HepG2 (cell line): Measurements from ENCODE around the gene PDGFA. TPM values are rescaled to one million over a fixed set of nuclear protein-coding genes. Genes with fewer than 3 reads are reported as not detected.

ENCODE experiments used
- AGO2 ChIP-seq: fragments of 200-400 bp; formaldehyde crosslinking; optimal IDR thresholded peaks from 2 replicates; pipeline ENCODE3; 2017; ENCODE audit warnings: mild to moderate bottlenecking, low read depth, low read length, moderate library complexity
- ELF4 ChIP-seq: sonication (generic); formaldehyde crosslinking; IDR thresholded peaks from 2 replicates; pipeline ENCODE4 v1.5.0; 2020; ENCODE audit warnings: missing genetic modification reagents, mild to moderate bottlenecking, moderate library complexity, borderline replicate concordance
- GFI1 ChIP-seq: sonication (generic); formaldehyde crosslinking; IDR thresholded peaks from 2 replicates; pipeline ENCODE4 v1.5.0; 2020; ENCODE audit warnings: missing genetic modification reagents, mild to moderate bottlenecking, borderline replicate concordance
- HOXA5 ChIP-seq: sonication (generic); formaldehyde crosslinking; IDR thresholded peaks from 2 replicates; pipeline ENCODE4 v1.4.0; 2020; ENCODE audit warnings: missing genetic modification reagents
- KDM2A ChIP-seq: sonication (generic); formaldehyde crosslinking; IDR thresholded peaks from 2 replicates; pipeline ENCODE4 v1.4.0; 2020; ENCODE audit warnings: low read depth, missing genetic modification reagents, borderline replicate concordance
- MLLT10 ChIP-seq: sonication (generic); formaldehyde crosslinking; IDR thresholded peaks from 2 replicates; pipeline ENCODE4 v1.4.0; 2020; ENCODE audit warnings: missing genetic modification reagents
- NCOA5 ChIP-seq: sonication (generic); formaldehyde crosslinking; IDR thresholded peaks from 2 replicates; pipeline ENCODE4 v1.4.0; 2020; ENCODE audit warnings: missing genetic modification reagents
- NFIB ChIP-seq: sonication (generic); formaldehyde crosslinking; IDR thresholded peaks from 2 replicates; pipeline ENCODE4 v1.9.0; 2021; ENCODE audit warnings: missing genetic modification reagents, mild to moderate bottlenecking, borderline replicate concordance
- PHF8 ChIP-seq: sonication (generic); formaldehyde crosslinking; IDR thresholded peaks from 2 replicates; pipeline ENCODE4 v1.5.0; 2020; ENCODE audit warnings: missing genetic modification reagents
- SPEN ChIP-seq: sonication (generic); formaldehyde crosslinking; IDR thresholded peaks from 2 replicates; pipeline ENCODE4 v1.5.1; 2020; ENCODE audit warnings: low read depth, mild to moderate bottlenecking, missing genetic modification reagents
- TEAD2 ChIP-seq: sonication (generic); formaldehyde crosslinking; IDR thresholded peaks from 2 replicates; pipeline ENCODE4 v1.9.0; 2021; ENCODE audit warnings: missing genetic modification reagents
- ZC3H13 ChIP-seq: sonication (generic); formaldehyde crosslinking; IDR thresholded peaks from 2 replicates; pipeline ENCODE4 v1.8.1; 2023; ENCODE audit warnings: mild to moderate bottlenecking, missing genetic modification reagents, moderate library complexity
- ZEB1 ChIP-seq: IDR thresholded peaks from 2 replicates; pipeline ENCODE4 v1.6.1; 2012; ENCODE audit warnings: mild to moderate bottlenecking, low read depth, inconsistent platforms; ENCODE audit not compliant: insufficient replicate concordance
- ZNF225 ChIP-seq: sonication (generic); formaldehyde crosslinking; IDR thresholded peaks from 2 replicates; pipeline ENCODE4 v1.4.0; 2020; ENCODE audit warnings: mild to moderate bottlenecking, missing genetic modification reagents
- ZNF776 ChIP-seq: sonication (generic); formaldehyde crosslinking; IDR thresholded peaks from 2 replicates; pipeline ENCODE4 v1.4.0; 2020; ENCODE audit warnings: mild to moderate bottlenecking, missing genetic modification reagents
- polyA plus RNA-seq, 8 experiments: library from polyadenylated mRNA; depleted of rRNA in 3 of 8; stranded (reverse) in 7 of 8; unstranded in 1 of 8; fragments of >200 nt; fragmentation: Illumina TruSeq in 4 of 8; extraction: Trizol in 4 of 8; gene quantifications; 2 replicates each; pipeline versions ENCODE4 v1.2.1 to v1.2.3, GENCODE V29; 2011 to 2016; ENCODE audit warnings: low read depth in 4 of 8, missing spikeins in 1 of 8, mixed read lengths in 1 of 8; ENCODE audit not compliant: insufficient read depth in 1 of 8
- total RNA-seq, 5 experiments: library from RNA; depleted of rRNA; stranded (reverse); fragments of >200 nt; fragmentation: Illumina TruSeq; extraction: Trizol; gene quantifications; 2 replicates each; pipeline ENCODE4 v1.2.3, GENCODE V29; 2016; ENCODE audit warnings: low read depth in 1 of 5
- TF ChIP-seq, protein P1 (sequence below): sonication (generic); formaldehyde crosslinking; IDR thresholded peaks from 2 replicates; pipeline ENCODE4 v1.8.0; 2022; ENCODE audit warnings: low read depth, missing genetic modification reagents
- TF ChIP-seq, protein P2 (sequence below): IDR thresholded peaks from 2 replicates; pipeline ENCODE4 v1.6.1; 2012; ENCODE audit warnings: low read length, improper control_type of control experiment
- TF ChIP-seq, protein P3 (sequence below): IDR thresholded peaks from 2 replicates; pipeline ENCODE4 v1.6.1; 2018; ENCODE audit warnings: missing genetic modification reagents
- TF ChIP-seq, protein P4 (sequence below): sonication (generic); formaldehyde crosslinking; IDR thresholded peaks from 2 replicates; pipeline ENCODE4 v1.5.0; 2020; ENCODE audit warnings: missing genetic modification reagents

Gene PDGFA
- total and polyA plus RNA-seq, 2 of the 13 experiments (the other 11 are each of a cell fraction or from before 2014, with no cell fraction given): 1.5 to 3.4 TPM

DNA sequence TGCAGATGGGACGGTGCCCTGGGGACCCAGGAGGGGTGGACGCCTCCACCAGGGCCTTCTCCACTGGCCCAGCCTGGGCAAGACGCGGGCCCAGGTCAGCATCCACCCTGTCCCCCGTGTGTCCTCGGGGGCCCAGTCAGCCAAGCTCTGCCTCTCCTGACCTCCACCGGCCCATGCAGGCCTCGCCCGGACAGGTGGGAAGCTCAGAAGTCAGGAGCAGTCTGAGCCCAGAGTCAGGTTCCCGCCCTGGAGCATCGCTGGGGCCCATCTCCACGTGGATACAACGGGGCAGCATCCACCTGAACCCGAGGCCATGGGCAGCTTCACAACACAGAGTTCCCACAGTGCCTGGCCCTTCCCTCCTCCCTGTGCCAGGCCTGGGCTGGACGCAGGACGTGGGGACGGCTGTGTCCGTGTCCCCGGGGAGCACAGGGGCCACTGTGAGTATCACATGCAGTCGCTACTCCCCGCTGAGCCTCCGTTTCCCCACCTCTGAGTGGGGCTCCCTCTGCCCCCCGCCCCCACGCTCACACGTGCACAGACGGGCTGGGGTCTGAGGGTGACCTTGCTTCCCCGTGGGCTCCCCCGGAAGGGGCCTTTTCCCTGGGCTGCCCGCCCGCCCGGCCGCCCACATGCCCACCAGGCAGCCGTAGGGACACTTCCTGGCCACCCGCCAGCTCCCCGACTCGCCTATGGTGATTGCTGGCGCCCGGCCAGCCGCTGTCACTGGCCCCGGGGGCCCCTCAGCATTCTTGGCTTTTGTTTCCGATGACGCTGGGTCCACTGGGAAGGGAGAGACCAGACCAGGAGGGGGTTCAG is 64.3 kb downstream of the PDGFA start (continued):
- TF ChIP-seq TEAD2 (CRISPR knock-in tag) (no peak), SPEN (0 out of 2 replicates have a peak, but pooled peaks have one; percentile 30), PHF8 (CRISPR knock-in tag) (no peak), AGO2 (no peak), ZEB1 (no peak), NCOA5 (CRISPR knock-in tag) (no peak), KDM2A (CRISPR knock-in tag) (peak; percentile 62; the same call in 1 of the 2 replicates), MLLT10 (CRISPR knock-in tag) (no peak), HOXA5 (CRISPR knock-in tag) (no peak), ZNF776 (CRISPR knock-in tag) (no peak), ZNF225 (no peak), NFIB (CRISPR knock-in tag) (no peak), ZC3H13 (CRISPR knock-in tag) (no peak), GFI1 (CRISPR knock-in tag) (no peak), ELF4 (no peak)
- TF ChIP-seq, protein P1, sequence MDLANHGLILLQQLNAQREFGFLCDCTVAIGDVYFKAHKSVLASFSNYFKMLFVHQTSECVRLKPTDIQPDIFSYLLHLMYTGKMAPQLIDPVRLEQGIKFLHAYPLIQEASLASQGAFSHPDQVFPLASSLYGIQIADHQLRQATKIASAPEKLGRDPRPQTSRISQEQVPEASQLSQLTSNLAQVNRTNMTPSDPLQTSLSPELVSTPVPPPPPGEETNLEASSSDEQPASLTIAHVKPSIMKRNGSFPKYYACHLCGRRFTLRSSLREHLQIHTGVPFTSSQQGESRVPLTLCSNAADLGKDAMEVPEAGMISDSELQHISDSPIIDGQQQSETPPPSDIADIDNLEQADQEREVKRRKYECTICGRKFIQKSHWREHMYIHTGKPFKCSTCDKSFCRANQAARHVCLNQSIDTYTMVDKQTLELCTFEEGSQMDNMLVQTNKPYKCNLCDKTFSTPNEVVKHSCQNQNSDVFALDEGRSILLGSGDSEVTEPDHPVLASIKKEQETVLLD (CRISPR knock-in tag): no peak
- TF ChIP-seq, protein P2, sequence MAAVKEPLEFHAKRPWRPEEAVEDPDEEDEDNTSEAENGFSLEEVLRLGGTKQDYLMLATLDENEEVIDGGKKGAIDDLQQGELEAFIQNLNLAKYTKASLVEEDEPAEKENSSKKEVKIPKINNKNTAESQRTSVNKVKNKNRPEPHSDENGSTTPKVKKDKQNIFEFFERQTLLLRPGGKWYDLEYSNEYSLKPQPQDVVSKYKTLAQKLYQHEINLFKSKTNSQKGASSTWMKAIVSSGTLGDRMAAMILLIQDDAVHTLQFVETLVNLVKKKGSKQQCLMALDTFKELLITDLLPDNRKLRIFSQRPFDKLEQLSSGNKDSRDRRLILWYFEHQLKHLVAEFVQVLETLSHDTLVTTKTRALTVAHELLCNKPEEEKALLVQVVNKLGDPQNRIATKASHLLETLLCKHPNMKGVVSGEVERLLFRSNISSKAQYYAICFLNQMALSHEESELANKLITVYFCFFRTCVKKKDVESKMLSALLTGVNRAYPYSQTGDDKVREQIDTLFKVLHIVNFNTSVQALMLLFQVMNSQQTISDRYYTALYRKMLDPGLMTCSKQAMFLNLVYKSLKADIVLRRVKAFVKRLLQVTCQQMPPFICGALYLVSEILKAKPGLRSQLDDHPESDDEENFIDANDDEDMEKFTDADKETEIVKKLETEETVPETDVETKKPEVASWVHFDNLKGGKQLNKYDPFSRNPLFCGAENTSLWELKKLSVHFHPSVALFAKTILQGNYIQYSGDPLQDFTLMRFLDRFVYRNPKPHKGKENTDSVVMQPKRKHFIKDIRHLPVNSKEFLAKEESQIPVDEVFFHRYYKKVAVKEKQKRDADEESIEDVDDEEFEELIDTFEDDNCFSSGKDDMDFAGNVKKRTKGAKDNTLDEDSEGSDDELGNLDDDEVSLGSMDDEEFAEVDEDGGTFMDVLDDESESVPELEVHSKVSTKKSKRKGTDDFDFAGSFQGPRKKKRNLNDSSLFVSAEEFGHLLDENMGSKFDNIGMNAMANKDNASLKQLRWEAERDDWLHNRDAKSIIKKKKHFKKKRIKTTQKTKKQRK: no peak
- TF ChIP-seq, protein P3, sequence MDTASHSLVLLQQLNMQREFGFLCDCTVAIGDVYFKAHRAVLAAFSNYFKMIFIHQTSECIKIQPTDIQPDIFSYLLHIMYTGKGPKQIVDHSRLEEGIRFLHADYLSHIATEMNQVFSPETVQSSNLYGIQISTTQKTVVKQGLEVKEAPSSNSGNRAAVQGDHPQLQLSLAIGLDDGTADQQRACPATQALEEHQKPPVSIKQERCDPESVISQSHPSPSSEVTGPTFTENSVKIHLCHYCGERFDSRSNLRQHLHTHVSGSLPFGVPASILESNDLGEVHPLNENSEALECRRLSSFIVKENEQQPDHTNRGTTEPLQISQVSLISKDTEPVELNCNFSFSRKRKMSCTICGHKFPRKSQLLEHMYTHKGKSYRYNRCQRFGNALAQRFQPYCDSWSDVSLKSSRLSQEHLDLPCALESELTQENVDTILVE (CRISPR knock-in tag): no peak
- TF ChIP-seq, protein P4, sequence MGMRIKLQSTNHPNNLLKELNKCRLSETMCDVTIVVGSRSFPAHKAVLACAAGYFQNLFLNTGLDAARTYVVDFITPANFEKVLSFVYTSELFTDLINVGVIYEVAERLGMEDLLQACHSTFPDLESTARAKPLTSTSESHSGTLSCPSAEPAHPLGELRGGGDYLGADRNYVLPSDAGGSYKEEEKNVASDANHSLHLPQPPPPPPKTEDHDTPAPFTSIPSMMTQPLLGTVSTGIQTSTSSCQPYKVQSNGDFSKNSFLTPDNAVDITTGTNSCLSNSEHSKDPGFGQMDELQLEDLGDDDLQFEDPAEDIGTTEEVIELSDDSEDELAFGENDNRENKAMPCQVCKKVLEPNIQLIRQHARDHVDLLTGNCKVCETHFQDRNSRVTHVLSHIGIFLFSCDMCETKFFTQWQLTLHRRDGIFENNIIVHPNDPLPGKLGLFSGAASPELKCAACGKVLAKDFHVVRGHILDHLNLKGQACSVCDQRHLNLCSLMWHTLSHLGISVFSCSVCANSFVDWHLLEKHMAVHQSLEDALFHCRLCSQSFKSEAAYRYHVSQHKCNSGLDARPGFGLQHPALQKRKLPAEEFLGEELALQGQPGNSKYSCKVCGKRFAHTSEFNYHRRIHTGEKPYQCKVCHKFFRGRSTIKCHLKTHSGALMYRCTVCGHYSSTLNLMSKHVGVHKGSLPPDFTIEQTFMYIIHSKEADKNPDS: no peak
